GM19452 (cell line): ENCODE data around the gene RIC8B.

Source experiments
- ATAC-seq: cut with Tn5 transposase; IDR thresholded peaks from one replicate; pipeline ENCODE4 v1.9.1; 2021; ENCODE audit not compliant: unreplicated experiment

RIC8B gene

DNA sequence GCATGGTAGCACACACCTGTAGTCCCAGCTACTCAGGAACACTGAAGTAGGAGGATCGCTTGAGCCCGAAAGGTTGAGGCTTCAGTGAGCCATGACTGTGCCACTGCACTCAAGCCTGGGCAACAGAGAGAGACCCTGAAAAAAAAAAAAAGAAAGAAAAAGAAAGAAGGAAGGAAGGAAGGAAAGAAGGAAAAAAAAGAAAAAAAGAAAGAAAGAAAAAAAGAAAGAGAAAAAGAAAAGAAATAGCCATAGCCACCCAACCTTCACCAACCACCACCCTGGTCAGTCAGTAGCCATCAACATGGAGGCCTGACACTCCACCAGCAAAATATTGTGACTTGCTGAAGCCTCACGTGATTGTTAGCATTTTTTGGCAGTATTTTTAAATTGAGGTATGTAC, 159.8 kb downstream of the RIC8B start:
- no peak for ATAC-seq
